A549 (cell line): Measurements from ENCODE around the gene GRM5.

Experiments used
- CBX2 ChIP-seq: fragments of 200-600 bp; sonication (generic); IDR thresholded peaks from 2 replicates; pipeline ENCODE4 v1.6.1; 2016; ENCODE audit warnings: low read depth, mild to moderate bottlenecking, borderline replicate concordance
- EHF ChIP-seq: fragments of 250-450 bp; sonication (Bioruptor Pico); IDR thresholded peaks from 2 replicates; pipeline ENCODE4 v1.5.0; 2020; ENCODE audit warnings: mild to moderate bottlenecking
- EP300 ChIP-seq, 2 experiments: fragments of >200 bp; sonication (Bioruptor Twin); formaldehyde crosslinking; IDR thresholded peaks; 2 replicates in 1 of 2; 3 replicates in 1 of 2; pipeline ENCODE4 v1.6.1; 2016 to 2017
- ESRRA ChIP-seq: fragments of 150-350 bp; IDR thresholded peaks from 2 replicates; pipeline ENCODE4 v1.6.1; 2014; ENCODE audit warnings: mild to moderate bottlenecking, low read length, borderline replicate concordance
- JUN ChIP-seq, 2 experiments: fragments of >200 bp; sonication (Bioruptor Twin); formaldehyde crosslinking; IDR thresholded peaks; 2 replicates in 1 of 2; 3 replicates in 1 of 2; pipeline ENCODE4 v1.6.1; 2016 to 2017
- MYC ChIP-seq: IDR thresholded peaks from 2 replicates; pipeline ENCODE4 v1.6.1; 2012; ENCODE audit warnings: mild to moderate bottlenecking, inconsistent platforms, low read length, improper control_type of control experiment, borderline replicate concordance
- POLR2A ChIP-seq: IDR thresholded peaks from 2 replicates; pipeline ENCODE4 v1.6.1; 2012; ENCODE audit warnings: mild to moderate bottlenecking, low read length
- RAD21 ChIP-seq, 2 experiments: fragments of >200 bp in 1 of 2; sonication (Bioruptor Twin) in 1 of 2; formaldehyde crosslinking in 1 of 2; IDR thresholded peaks in 1 of 2; conservative IDR thresholded peaks in 1 of 2; 2 replicates in 1 of 2; 3 replicates in 1 of 2; pipeline ENCODE4 v1.6.1; 2012 to 2018; ENCODE audit warnings: inconsistent platforms in 1 of 2
- SMC3 ChIP-seq: fragments of >200 bp; sonication (Bioruptor Twin); formaldehyde crosslinking; IDR thresholded peaks from 3 replicates; pipeline ENCODE4 v1.6.1; 2018; ENCODE audit warnings: inconsistent platforms
- TP53 ChIP-seq: fragments of 250-450 bp; sonication (Bioruptor Pico); IDR thresholded peaks from 2 replicates; pipeline ENCODE4 v1.5.0; 2021; ENCODE audit warnings: mild to moderate bottlenecking, moderate library complexity
- TF ChIP-seq, protein P1 (sequence below): fragments of >200 bp; sonication (Bioruptor Twin); formaldehyde crosslinking; IDR thresholded peaks from 3 replicates; pipeline ENCODE4 v1.5.1; 2016
- TF ChIP-seq, protein P2 (sequence below): IDR thresholded peaks from 2 replicates; pipeline ENCODE4 v1.6.1; 2012
- TF ChIP-seq, protein P3 (sequence below): fragments of 450-650 bp; IDR thresholded peaks from 2 replicates; pipeline ENCODE4 v1.6.1; 2014; ENCODE audit warnings: antibody characterized with exemption
- TF ChIP-seq, protein P4 (sequence below): IDR thresholded peaks from 2 replicates; pipeline ENCODE4 v1.6.1; 2012

DNA sequence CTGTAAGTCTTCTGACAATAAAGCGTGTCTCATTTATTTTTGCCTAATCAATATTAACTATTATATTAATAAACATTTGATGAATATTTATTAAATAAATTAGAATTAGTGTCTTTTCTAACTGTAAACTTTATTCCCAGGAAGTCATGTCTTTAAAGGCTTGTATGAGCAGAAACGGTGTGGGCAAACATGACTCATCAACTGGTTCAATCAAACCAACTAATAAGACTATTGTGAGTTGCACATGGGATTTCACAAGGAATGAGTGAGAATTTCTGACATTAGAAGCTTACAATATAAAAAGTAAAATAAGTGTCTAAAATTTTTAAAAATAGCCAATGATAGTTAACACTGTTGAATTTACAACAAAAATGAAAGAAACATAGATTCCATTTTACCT is 469.0 kb downstream of the GRM5 start:
- TF ChIP-seq, protein P1, sequence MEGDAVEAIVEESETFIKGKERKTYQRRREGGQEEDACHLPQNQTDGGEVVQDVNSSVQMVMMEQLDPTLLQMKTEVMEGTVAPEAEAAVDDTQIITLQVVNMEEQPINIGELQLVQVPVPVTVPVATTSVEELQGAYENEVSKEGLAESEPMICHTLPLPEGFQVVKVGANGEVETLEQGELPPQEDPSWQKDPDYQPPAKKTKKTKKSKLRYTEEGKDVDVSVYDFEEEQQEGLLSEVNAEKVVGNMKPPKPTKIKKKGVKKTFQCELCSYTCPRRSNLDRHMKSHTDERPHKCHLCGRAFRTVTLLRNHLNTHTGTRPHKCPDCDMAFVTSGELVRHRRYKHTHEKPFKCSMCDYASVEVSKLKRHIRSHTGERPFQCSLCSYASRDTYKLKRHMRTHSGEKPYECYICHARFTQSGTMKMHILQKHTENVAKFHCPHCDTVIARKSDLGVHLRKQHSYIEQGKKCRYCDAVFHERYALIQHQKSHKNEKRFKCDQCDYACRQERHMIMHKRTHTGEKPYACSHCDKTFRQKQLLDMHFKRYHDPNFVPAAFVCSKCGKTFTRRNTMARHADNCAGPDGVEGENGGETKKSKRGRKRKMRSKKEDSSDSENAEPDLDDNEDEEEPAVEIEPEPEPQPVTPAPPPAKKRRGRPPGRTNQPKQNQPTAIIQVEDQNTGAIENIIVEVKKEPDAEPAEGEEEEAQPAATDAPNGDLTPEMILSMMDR, result no peak
- TF ChIP-seq JUN (IDR thresholded peaks at IDR 0.05) (no peak), CBX2 (no peak), EHF (no peak), POLR2A (no peak), MYC (no peak), ESRRA (no peak), SMC3 (no peak), RAD21 (conservative IDR thresholded peaks at IDR 0.05 in 1 of 2, IDR thresholded peaks at IDR 0.05 in 1 of 2) (no peak), TP53 (no peak), EP300 (IDR thresholded peaks at IDR 0.05) (no peak)
- TF ChIP-seq, protein P2, sequence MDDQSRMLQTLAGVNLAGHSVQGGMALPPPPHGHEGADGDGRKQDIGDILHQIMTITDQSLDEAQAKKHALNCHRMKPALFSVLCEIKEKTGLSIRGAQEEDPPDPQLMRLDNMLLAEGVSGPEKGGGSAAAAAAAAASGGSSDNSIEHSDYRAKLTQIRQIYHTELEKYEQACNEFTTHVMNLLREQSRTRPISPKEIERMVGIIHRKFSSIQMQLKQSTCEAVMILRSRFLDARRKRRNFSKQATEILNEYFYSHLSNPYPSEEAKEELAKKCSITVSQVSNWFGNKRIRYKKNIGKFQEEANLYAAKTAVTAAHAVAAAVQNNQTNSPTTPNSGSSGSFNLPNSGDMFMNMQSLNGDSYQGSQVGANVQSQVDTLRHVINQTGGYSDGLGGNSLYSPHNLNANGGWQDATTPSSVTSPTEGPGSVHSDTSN, result no peak
- TF ChIP-seq, protein P3, sequence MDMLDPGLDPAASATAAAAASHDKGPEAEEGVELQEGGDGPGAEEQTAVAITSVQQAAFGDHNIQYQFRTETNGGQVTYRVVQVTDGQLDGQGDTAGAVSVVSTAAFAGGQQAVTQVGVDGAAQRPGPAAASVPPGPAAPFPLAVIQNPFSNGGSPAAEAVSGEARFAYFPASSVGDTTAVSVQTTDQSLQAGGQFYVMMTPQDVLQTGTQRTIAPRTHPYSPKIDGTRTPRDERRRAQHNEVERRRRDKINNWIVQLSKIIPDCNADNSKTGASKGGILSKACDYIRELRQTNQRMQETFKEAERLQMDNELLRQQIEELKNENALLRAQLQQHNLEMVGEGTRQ, result no peak
- TF ChIP-seq, protein P4, sequence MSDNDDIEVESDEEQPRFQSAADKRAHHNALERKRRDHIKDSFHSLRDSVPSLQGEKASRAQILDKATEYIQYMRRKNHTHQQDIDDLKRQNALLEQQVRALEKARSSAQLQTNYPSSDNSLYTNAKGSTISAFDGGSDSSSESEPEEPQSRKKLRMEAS, result no peak
